GM12878 (cell line): ENCODE measurements around the gene DET1. TPM values are rescaled to one million over a fixed set of nuclear protein-coding genes. Genes with fewer than 3 reads are reported as not detected.

Experiments
- ATAC-seq: fragments of 200-7000 bp; cut with Tn5 transposase; 3 replicates; pipeline ENCODE4 v1.9.1; 2020; ENCODE audit warnings: mild to moderate bottlenecking, moderate library complexity
- BruUV-seq: library from RNA; stranded (reverse); fragments of 400-500 nt; replicated peaks from 2 replicates; lab custom pipeline; 2021; lab: Mats Ljungman, UMichigan
- CTCF ChIA-PET: fragments of 300-600 bp; sonication (Branson Sonifier 250); formaldehyde crosslinking; extraction: SDS; loops from one replicate; lab custom pipeline; 2021; ENCODE audit warnings: inconsistent platforms; lab: Yijun Ruan, JAX
- POLR2A ChIA-PET: fragments of 350-600 bp; formaldehyde crosslinking; extraction: SDS; loops from one replicate; lab custom pipeline; 2021; ENCODE audit warnings: inconsistent platforms; lab: Charles Lee
- RAD21 ChIA-PET: fragments of 300-600 bp; sonication (Branson Sonifier 250); formaldehyde crosslinking; loops from one replicate; lab custom pipeline; 2023; ENCODE audit warnings: antibody characterized with exemption; ENCODE audit not compliant: unreplicated experiment; lab: Charles Lee
- SMC1A ChIA-PET: fragments of 300-600 bp; sonication (Branson Sonifier 250); formaldehyde crosslinking; loops from one replicate; lab custom pipeline; 2023; ENCODE audit not compliant: unreplicated experiment, uncharacterized antibody; lab: Charles Lee
- DNase-seq: peaks from one replicate; pipeline ENCODE4 v3.0.0-alpha.2; 2011; ENCODE audit warnings: low read depth, low spot score
- FAIRE-seq: peaks from 3 replicates; lab custom pipeline; 2011; peaks lifted over from hg19 to GRCh38; lab: Jason Lieb, UNC
- H2AFZ ChIP-seq: 2 replicates; pipeline ENCODE4 v1.6.0; 2011; ENCODE audit warnings: low read depth, low read length, control low read depth; ENCODE audit not compliant: control insufficient read depth
- H3K27ac ChIP-seq: 2 replicates; pipeline ENCODE4 v1.5.1; 2011; ENCODE audit warnings: control low read depth; ENCODE audit not compliant: control insufficient read depth, insufficient read depth
- H3K27me3 ChIP-seq, 2 experiments: replicated peaks in 1 of 2; 2 replicates each; pipeline versions ENCODE4 v1.6.0 to v1.6.1; 2011; ENCODE audit warnings: low read length in 1 of 2; ENCODE audit not compliant: control insufficient read depth in 2 of 2, insufficient read depth in 2 of 2
- H3K36me3 ChIP-seq, 2 experiments: 2 replicates each; pipeline ENCODE4 v1.5.1; 2011; ENCODE audit warnings: low read length in 1 of 2; ENCODE audit not compliant: control insufficient read depth in 2 of 2, insufficient read depth in 2 of 2
- H3K4me1 ChIP-seq: 2 replicates; pipeline ENCODE4 v1.6.1; 2011; ENCODE audit warnings: mild to moderate bottlenecking, low read length, moderate library complexity, mixed read lengths; ENCODE audit not compliant: control insufficient read depth, insufficient read depth
- H3K4me2 ChIP-seq: 2 replicates; pipeline ENCODE4 v1.6.0; 2011; ENCODE audit warnings: control low read depth; ENCODE audit not compliant: control insufficient read depth, insufficient read depth
- H3K4me3 ChIP-seq: fragments of 200-600 bp; sonication (generic); 2 replicates; pipeline ENCODE4 v1.5.1; 2016
- H3K79me2 ChIP-seq: 2 replicates; pipeline ENCODE4 v1.6.0; 2011; ENCODE audit warnings: low read length; ENCODE audit not compliant: control insufficient read depth, insufficient read depth
- H3K9ac ChIP-seq: 2 replicates; pipeline ENCODE4 v1.8.0; 2011; ENCODE audit warnings: low read length, control low read depth, mixed read lengths; ENCODE audit not compliant: control insufficient read depth, insufficient read depth
- H3K9me3 ChIP-seq: replicated peaks from 3 replicates; pipeline ENCODE4 v1.5.1; 2011; ENCODE audit warnings: mild to moderate bottlenecking, low read length; ENCODE audit not compliant: control insufficient read depth, insufficient read depth
- H4K20me1 ChIP-seq: 2 replicates; pipeline ENCODE4 v1.6.0; 2011; ENCODE audit not compliant: control insufficient read depth, insufficient read depth
- ATF3 ChIP-seq: IDR thresholded peaks from 2 replicates; pipeline ENCODE4 v1.6.1; 2011; ENCODE audit warnings: low read depth, mild to moderate bottlenecking, low read length, moderate library complexity, borderline replicate concordance; ENCODE audit errors: extremely low read depth
- BHLHE40 ChIP-seq, 2 experiments: fragments of 450-650 bp in 1 of 2; IDR thresholded peaks; 2 replicates each; pipeline ENCODE4 v1.6.1; 2011 to 2017; ENCODE audit warnings: low read depth in 2 of 2, borderline replicate concordance in 1 of 2, improper control_type of control experiment in 1 of 2, low read length in 1 of 2, mild to moderate bottlenecking in 1 of 2
- BRCA1 ChIP-seq: IDR thresholded peaks from 2 replicates; pipeline ENCODE4 v1.6.1; 2011; ENCODE audit warnings: low read depth, low read length, improper control_type of control experiment
- CEBPB ChIP-seq, 2 experiments: fragments of 150-350 bp in 1 of 2; IDR thresholded peaks; 2 replicates each; pipeline ENCODE4 v1.6.1; 2012 to 2014; ENCODE audit warnings: low read depth in 2 of 2, low read length in 2 of 2, borderline replicate concordance in 1 of 2, inconsistent platforms in 1 of 2
- EGR1 ChIP-seq, 2 experiments: IDR thresholded peaks; 1 replicate in 1 of 2; 2 replicates in 1 of 2; pipeline ENCODE4 v1.6.1; 2011 to 2012; ENCODE audit warnings: low read depth in 2 of 2, low read length in 2 of 2, borderline replicate concordance in 1 of 2, mild to moderate bottlenecking in 1 of 2, moderate library complexity in 1 of 2
- FOXM1 ChIP-seq: IDR thresholded peaks from 2 replicates; pipeline ENCODE4 v1.6.1; 2012; ENCODE audit warnings: low read depth, mild to moderate bottlenecking, inconsistent platforms, low read length, moderate library complexity
- KDM1A ChIP-seq: fragments of 200-600 bp; sonication (generic); IDR thresholded peaks from 2 replicates; pipeline ENCODE4 v1.6.1; 2016; ENCODE audit warnings: borderline replicate concordance
- MXI1 ChIP-seq: fragments of 150-350 bp; IDR thresholded peaks from 2 replicates; pipeline ENCODE4 v1.6.1; 2011; ENCODE audit warnings: low read depth, mild to moderate bottlenecking, inconsistent platforms, low read length, improper control_type of control experiment
- SMC3 ChIP-seq: IDR thresholded peaks from 2 replicates; pipeline ENCODE4 v1.6.1; 2011; ENCODE audit warnings: low read length, improper control_type of control experiment, borderline replicate concordance
- TCF3 ChIP-seq: IDR thresholded peaks from 2 replicates; pipeline ENCODE4 v1.6.1; 2012; ENCODE audit warnings: low read depth, mild to moderate bottlenecking, low read length, borderline replicate concordance; ENCODE audit not compliant: insufficient read depth
- WRNIP1 ChIP-seq: IDR thresholded peaks from 2 replicates; pipeline ENCODE4 v1.6.1; 2011; ENCODE audit warnings: low read depth, low read length, improper control_type of control experiment, borderline replicate concordance
- YBX1 ChIP-seq: fragments of 450-650 bp; IDR thresholded peaks from 2 replicates; pipeline ENCODE4 v1.6.1; 2016; ENCODE audit warnings: antibody characterized with exemption
- ZBED1 ChIP-seq: IDR thresholded peaks from 2 replicates; pipeline ENCODE4 v1.6.1; 2016; ENCODE audit warnings: borderline replicate concordance
- ZBTB11 ChIP-seq: fragments of 450-650 bp; formaldehyde crosslinking; IDR thresholded peaks from 2 replicates; pipeline ENCODE4 v1.5.0; 2022; ENCODE audit warnings: mild to moderate bottlenecking, missing genetic modification characterization
- ZBTB4 ChIP-seq: fragments of 450-650 bp; formaldehyde crosslinking; IDR thresholded peaks from 2 replicates; pipeline ENCODE4 v1.4.0; 2022; ENCODE audit warnings: mild to moderate bottlenecking, moderate library complexity
- ZNF622 ChIP-seq: fragments of 450-650 bp; IDR thresholded peaks from 2 replicates; pipeline ENCODE4 v1.6.1; 2017; ENCODE audit warnings: mild to moderate bottlenecking, inconsistent platforms
- WGBS: methylation state at CpG from one replicate; pipeline ENCODE4 v1.1.6; 2016; ENCODE audit warnings: low lambda C conversion rate; ENCODE audit not compliant: insufficient replicate concordance, insufficient coverage; ENCODE audit errors: missing lambda C conversion rate; 5-methylcytosine and 5-hydroxymethylcytosine counted together
- in situ Hi-C: fragments of 300-500 bp; cut with MboI; formaldehyde crosslinking; loops from 9 replicates; pipeline ENCODE4 v1.14.3; 2018; ENCODE audit warnings: mixed read lengths
- intact Hi-C: fragments of 100-400 bp; cut with micrococcal nuclease; formaldehyde crosslinking; loops from one replicate; pipeline ENCODE4 v1.14.2; 2022; ENCODE audit not compliant: unreplicated experiment
- polyA plus RNA-seq, 11 experiments: library from polyadenylated mRNA; depleted of rRNA in 4 of 11; unstranded in 6 of 11; stranded (reverse) in 5 of 11; fragments of >200 nt; fragmentation: Nextera tagmentation in 4 of 11; fragmentation: Illumina TruSeq in 1 of 11; extraction: Ambion mirVana in 4 of 11; extraction: Trizol in 1 of 11; gene quantifications; 1 replicate in 1 of 11; 2 replicates in 10 of 11; pipeline versions ENCODE4 v1.2.1 to v1.2.3, GENCODE V29; 2011 to 2016; ENCODE audit warnings: inconsistent platforms in 2 of 11, missing spikeins in 2 of 11, low read depth in 1 of 11
- total RNA-seq, 4 experiments: library from RNA; depleted of rRNA in 3 of 4; stranded (reverse); fragments of >200 nt in 3 of 4; fragmentation: Illumina TruSeq in 1 of 4; extraction: Trizol in 1 of 4; gene quantifications; 2 replicates each; pipeline versions ENCODE4 v1.2.1 to v1.2.3, GENCODE V29; 2013 to 2021

The DET1 gene
- total and polyA plus RNA-seq, 10 of the 15 experiments (the other 5 are each of a cell fraction or from before 2014, with no cell fraction given) = 0.16 to 2.7 (median 1.4) TPM

- peaks cover 0 to 3% of the 10 kb centered on the region in 2 experiments; a peak in 1 of 4 replicates for H3K36me3 ChIP-seq
- no peaks in the 10 kb centered on the region; the same call in 2 of the 3 replicates for H3K9me3 ChIP-seq
- WGBS = 100% methylated on average over 1 of the region's 1 CpG
- RAD21 ChIA-PET = no interaction called here
- ATAC-seq (no peak), FAIRE-seq (no peak), DNase-seq (no peak)
- no peaks in the 10 kb centered on the region for H3K4me1 ChIP-seq
- H3K9ac ChIP-seq = no peak overlapping the region
- intact Hi-C loops = no loop called here
- CTCF ChIA-PET = interaction anchor here (2.3 kb wide), 1 partner anchor 12 kb away, joined by 8 read pairs; no protein-coding TSS in a partner anchor
- H3K4me3 ChIP-seq = no peak overlapping the region
- H2AFZ ChIP-seq = no peak overlapping the region
- TF ChIP-seq BHLHE40 (IDR thresholded peaks at IDR 0.05; ENCODE audit: borderline replicate concordance in 1 of 2, low read depth in 2 of 2, low read length in 1 of 2) (no peak), ZNF622 (no peak), ZBTB11 (no peak), EGR1 (IDR thresholded peaks at IDR 0.05; ENCODE audit: borderline replicate concordance in 1 of 2, low read depth in 2 of 2, low read length in 2 of 2) (no peak), CEBPB (IDR thresholded peaks at IDR 0.05; ENCODE audit: borderline replicate concordance in 1 of 2, low read depth in 2 of 2, low read length in 2 of 2) (no peak), ZBTB4 (CRISPR knock-in tag) (no peak), WRNIP1 (no peak), ATF3 (no peak), BRCA1 (no peak), MXI1 (no peak), FOXM1 (no peak), TCF3 (no peak), SMC3 (no peak), YBX1 (no peak), ZBED1 (no peak), KDM1A (no peak)
- in situ Hi-C loops = no loop called here
- no peak overlapping the region for H3K27ac ChIP-seq
- H3K4me2 ChIP-seq = no peak overlapping the region
- H3K79me2 ChIP-seq = no peaks in the 10 kb centered on the region
- H4K20me1 ChIP-seq = no peaks in the 10 kb centered on the region
- no TSS peak for BruUV-seq
- no peaks in the 10 kb centered on the region for H3K27me3 ChIP-seq
- SMC1A ChIA-PET = interaction anchor here (1.0 kb wide), 1 partner anchor 22 kb away, joined by 3 read pairs; no protein-coding TSS in a partner anchor
- POLR2A ChIA-PET = no interaction called here
Measured at GRCh38 chr15:88529021-88529630, 17.4 kb downstream of the DET1 start.
